B cell (primary cell): ENCODE data around the gene YTHDC2. TPM values are rescaled to one million over a fixed set of nuclear protein-coding genes. Genes with fewer than 3 reads are reported as not detected.

ENCODE experiments used
- ATAC-seq: fragments of 200-7000 bp; cut with Tn5 transposase; one replicate; pipeline ENCODE4 v1.10.0; 2021; ENCODE audit warnings: low read depth, mild to moderate bottlenecking, moderate number of reproducible peaks, moderate library complexity
- CTCF ChIA-PET: fragments of 350-600 bp; sonication (Branson Sonifier 250); formaldehyde crosslinking; loops from one replicate; lab custom pipeline; 2021; ENCODE audit warnings: antibody characterized with exemption, inconsistent platforms; lab: Charles Lee
- POLR2A ChIA-PET: fragments of 350-600 bp; sonication (Branson Sonifier 250); formaldehyde crosslinking; loops from one replicate; lab custom pipeline; 2021; ENCODE audit warnings: antibody characterized with exemption; lab: Charles Lee
- DNase-seq: peaks from one replicate; pipeline ENCODE4 v3.0.0; 2013
- H2AFZ ChIP-seq: 2 replicates; pipeline ENCODE4 v1.6.1; 2012; ENCODE audit warnings: mild to moderate bottlenecking, low read depth, low read length; ENCODE audit not compliant: insufficient read depth, poor library complexity, severe bottlenecking
- H3K27ac ChIP-seq, 2 donors: 1 replicate in 1 of 2; 2 replicates in 1 of 2; pipeline ENCODE4 v1.5.1; 2012 to 2013; ENCODE audit warnings: low read length in 2 of 2, mild to moderate bottlenecking in 2 of 2, moderate library complexity in 1 of 2
- H3K27me3 ChIP-seq, 4 experiments: fragments of 200-600 bp in 1 of 4; sonication (generic) in 1 of 4; replicated peaks in 1 of 4; 1 replicate in 2 of 4; 2 replicates in 2 of 4; pipeline versions ENCODE4 v1.6.1 to v1.7.0; 2013 to 2016; ENCODE audit warnings: low read length in 3 of 4, mild to moderate bottlenecking in 2 of 4, mixed read lengths in 1 of 4, moderate library complexity in 1 of 4; ENCODE audit not compliant: insufficient read depth in 4 of 4, control insufficient read depth in 3 of 4; ENCODE audit errors: control extremely low read depth in 1 of 4
- H3K36me3 ChIP-seq, 2 experiments: replicated peaks in 1 of 2; 1 replicate in 1 of 2; 2 replicates in 1 of 2; pipeline versions ENCODE4 v1.6.1 to v1.7.1; 2013; ENCODE audit warnings: low read length in 1 of 2; ENCODE audit not compliant: insufficient read depth in 2 of 2, control insufficient read depth in 1 of 2; ENCODE audit errors: control extremely low read depth in 1 of 2, extremely low read depth in 1 of 2
- H3K4me1 ChIP-seq, 2 donors: fragments of 200-600 bp in 1 of 2; sonication (generic) in 1 of 2; 1 replicate in 1 of 2; 2 replicates in 1 of 2; pipeline versions ENCODE4 v1.5.1 to v1.6.1; 2013 to 2017; ENCODE audit warnings: low read length in 2 of 2; ENCODE audit not compliant: control insufficient read depth in 2 of 2, insufficient read depth in 2 of 2
- H3K4me2 ChIP-seq: replicated peaks from 2 replicates; pipeline ENCODE3; 2012; ENCODE audit warnings: mild to moderate bottlenecking, low read depth, low read length; ENCODE audit not compliant: poor library complexity, severe bottlenecking
- H3K4me3 ChIP-seq, 5 experiments: fragments of 200-600 bp in 1 of 5; sonication (generic) in 1 of 5; 1 replicate in 3 of 5; 2 replicates in 2 of 5; pipeline versions ENCODE4 v1.5.1 to v1.7.0; 2011 to 2016; ENCODE audit warnings: low read length in 4 of 5, mild to moderate bottlenecking in 4 of 5, low read depth in 2 of 5, control low read depth in 1 of 5, moderate library complexity in 1 of 5; ENCODE audit not compliant: insufficient read depth in 1 of 5; ENCODE audit errors: control extremely low read depth in 1 of 5, extremely low read depth in 1 of 5
- H3K79me2 ChIP-seq: fragments of 200-600 bp; sonication (generic); one replicate; pipeline ENCODE4 v1.6.0; 2016; ENCODE audit warnings: low read length; ENCODE audit not compliant: control insufficient read depth, insufficient read depth
- H3K9ac ChIP-seq: fragments of 200-600 bp; sonication (generic); 2 replicates; pipeline ENCODE4 v1.6.1; 2017; ENCODE audit warnings: mild to moderate bottlenecking, low read length, moderate library complexity
- H3K9me3 ChIP-seq, 3 donors: one replicate each; pipeline versions ENCODE4 v1.6.1 to v1.7.1; 2013; ENCODE audit warnings: low read length in 2 of 3; ENCODE audit not compliant: control insufficient read depth in 2 of 3, insufficient read depth in 1 of 3; ENCODE audit errors: control extremely low read depth in 1 of 3
- H4K20me1 ChIP-seq: 2 replicates; pipeline ENCODE4 v1.6.0; 2012; ENCODE audit warnings: mild to moderate bottlenecking, low read length; ENCODE audit not compliant: insufficient read depth, control insufficient read depth, poor library complexity, severe bottlenecking
- H3K27ac Mint-ChIP-seq: one replicate; pipeline ENCODE4 v1.8.0; 2021; ENCODE audit warnings: mixed read lengths
- H3K27me3 Mint-ChIP-seq: one replicate; pipeline ENCODE4 v1.8.0; 2021; ENCODE audit warnings: mixed read lengths
- H3K4me1 Mint-ChIP-seq: one replicate; pipeline ENCODE4 v1.8.0; 2021; ENCODE audit warnings: mixed read lengths
- H3K4me3 Mint-ChIP-seq: one replicate; pipeline ENCODE4 v1.8.0; 2021; ENCODE audit warnings: mixed read lengths
- H3K9me3 Mint-ChIP-seq: one replicate; pipeline ENCODE4 v1.8.0; 2022; ENCODE audit warnings: mixed read lengths; ENCODE audit not compliant: insufficient read depth
- EZH2 ChIP-seq: IDR thresholded peaks from 2 replicates; pipeline ENCODE4 v1.6.1; 2012; ENCODE audit warnings: borderline replicate concordance, low read depth, mild to moderate bottlenecking, moderate library complexity, low read length; ENCODE audit not compliant: insufficient read depth, poor library complexity, severe bottlenecking
- WGBS: methylation state at CpG from one replicate; pipeline ENCODE4 v1.1.5; 2013; ENCODE audit warnings: missing lambda C conversion rate; ENCODE audit not compliant: insufficient coverage; 5-methylcytosine and 5-hydroxymethylcytosine counted together
- intact Hi-C: fragments of 100-400 bp; cut with micrococcal nuclease; formaldehyde crosslinking; loops from one replicate; pipeline ENCODE4 v1.10.0; 2022
- polyA plus RNA-seq: library from polyadenylated mRNA; depleted of rRNA; stranded (reverse); fragments of >200 nt; gene quantifications from 2 replicates; pipeline ENCODE4 v1.2.3, GENCODE V29; 2012
- total RNA-seq, 2 donors: library from RNA; stranded (reverse); fragments of 120-200 nt in 1 of 2; gene quantifications; 1 replicate in 1 of 2; 2 replicates in 1 of 2; pipeline versions ENCODE4 v1.2.3 to v1.2.4, GENCODE V29; 2013 to 2022
- TF ChIP-seq, protein P1 (sequence below): fragments of 200-600 bp; IDR thresholded peaks from one replicate; pipeline ENCODE4 v1.8.0; 2022; ENCODE audit warnings: antibody characterized with exemption, mild to moderate bottlenecking

The YTHDC2 gene
- total and polyA plus RNA-seq, 2 donors (not counting 1 experiment from before 2014, with no cell fraction given), result 8.6 to 52.6 TPM

DNA sequence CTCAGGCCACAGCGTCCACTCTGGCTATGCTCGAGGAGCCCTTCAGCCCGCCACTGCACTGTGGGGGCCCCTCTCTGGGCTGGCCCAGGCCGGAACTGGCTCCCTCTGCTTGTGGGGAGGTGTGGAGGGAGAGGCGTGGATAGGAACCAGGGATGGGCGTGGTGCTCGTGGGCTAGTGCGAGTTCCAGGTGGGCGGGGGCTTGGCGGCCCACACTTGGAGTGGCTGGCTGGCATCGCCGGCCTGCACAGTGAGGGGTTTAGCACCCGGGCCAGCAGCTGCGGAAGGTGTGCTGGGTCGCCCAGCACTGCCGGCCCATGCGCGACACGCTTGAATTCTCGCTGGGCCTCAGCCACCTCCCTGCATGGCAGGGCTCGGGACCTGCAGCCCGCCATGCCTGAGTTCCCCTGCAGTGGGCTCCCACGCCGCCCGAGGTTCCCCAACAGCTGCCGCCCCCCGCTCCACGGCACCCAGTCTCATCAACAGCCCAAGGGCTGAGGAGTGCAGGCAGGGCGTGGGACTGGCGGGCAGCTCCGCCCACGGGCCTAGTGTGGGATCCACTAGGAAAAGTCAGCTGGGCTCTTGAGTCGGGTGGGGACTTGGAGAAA, 103.8 kb downstream of the YTHDC2 start:
- H3K79me2 ChIP-seq, result no peaks in the 10 kb centered on the region
- Mint-ChIP-seq H3K27me3 (peaks cover 9% of the 10 kb centered on the region), H3K4me3 (no peak overlapping the region), H3K9me3 (no peaks in the 10 kb centered on the region), H3K4me1 (no peaks in the 10 kb centered on the region), H3K27ac (no peak overlapping the region)
- no peak overlapping the region for H3K4me3 ChIP-seq
- TF ChIP-seq, protein P1, sequence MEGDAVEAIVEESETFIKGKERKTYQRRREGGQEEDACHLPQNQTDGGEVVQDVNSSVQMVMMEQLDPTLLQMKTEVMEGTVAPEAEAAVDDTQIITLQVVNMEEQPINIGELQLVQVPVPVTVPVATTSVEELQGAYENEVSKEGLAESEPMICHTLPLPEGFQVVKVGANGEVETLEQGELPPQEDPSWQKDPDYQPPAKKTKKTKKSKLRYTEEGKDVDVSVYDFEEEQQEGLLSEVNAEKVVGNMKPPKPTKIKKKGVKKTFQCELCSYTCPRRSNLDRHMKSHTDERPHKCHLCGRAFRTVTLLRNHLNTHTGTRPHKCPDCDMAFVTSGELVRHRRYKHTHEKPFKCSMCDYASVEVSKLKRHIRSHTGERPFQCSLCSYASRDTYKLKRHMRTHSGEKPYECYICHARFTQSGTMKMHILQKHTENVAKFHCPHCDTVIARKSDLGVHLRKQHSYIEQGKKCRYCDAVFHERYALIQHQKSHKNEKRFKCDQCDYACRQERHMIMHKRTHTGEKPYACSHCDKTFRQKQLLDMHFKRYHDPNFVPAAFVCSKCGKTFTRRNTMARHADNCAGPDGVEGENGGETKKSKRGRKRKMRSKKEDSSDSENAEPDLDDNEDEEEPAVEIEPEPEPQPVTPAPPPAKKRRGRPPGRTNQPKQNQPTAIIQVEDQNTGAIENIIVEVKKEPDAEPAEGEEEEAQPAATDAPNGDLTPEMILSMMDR, result no peak
- no peak for TF ChIP-seq EZH2
- 96% methylated on average over 33 of the region's 33 CpGs for WGBS
- POLR2A ChIA-PET, result interaction anchor here (0.6 kb wide), 1 partner anchor 436 kb away, joined by 3 read pairs; no protein-coding TSS in a partner anchor
- no peaks in the 10 kb centered on the region for H4K20me1 ChIP-seq
- no peak overlapping the region for H3K4me2 ChIP-seq
- peaks cover 0 to 6% (median 0%) of the 10 kb centered on the region in 3 donors for H3K9me3 ChIP-seq
- H3K27ac ChIP-seq, result no peak overlapping the region
- H3K27me3 ChIP-seq, result peaks cover 0 to 6% (median 0%) of the 10 kb centered on the region in 4 experiments
- ATAC-seq (no peak), DNase-seq (no peak)
- no peaks in the 10 kb centered on the region for H3K36me3 ChIP-seq
- H3K9ac ChIP-seq, result no peak overlapping the region
- intact Hi-C loops, result no loop called here
- CTCF ChIA-PET, result interaction anchor here (2.1 kb wide), 1 partner anchor 833 kb away, joined by 4 read pairs; no protein-coding TSS in a partner anchor
- peaks cover 0 to under 1% of the 10 kb centered on the region in 2 donors for H3K4me1 ChIP-seq
- H2AFZ ChIP-seq, result no peak overlapping the region

DNA sequence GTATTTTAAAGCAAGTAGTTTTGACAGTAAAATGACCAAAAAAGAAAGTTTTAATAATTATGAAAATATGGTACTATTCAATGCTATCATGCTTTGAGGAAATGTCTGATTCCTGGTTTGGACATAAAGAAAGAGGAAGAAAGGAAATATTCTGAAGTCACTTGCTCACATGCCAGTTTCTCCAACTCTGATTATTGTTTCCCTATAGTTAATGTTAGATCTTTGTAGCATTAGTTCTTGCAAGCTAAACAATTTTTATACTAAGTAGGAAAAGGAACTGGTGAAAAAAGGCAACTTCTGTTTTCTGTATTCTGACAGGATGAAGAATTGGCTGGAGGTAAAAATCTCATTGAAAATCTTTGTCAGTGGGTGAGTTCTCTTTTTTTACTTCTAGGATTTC, 119.5 kb downstream of the YTHDC2 start:
- no peaks in the 10 kb centered on the region for H3K4me1 Mint-ChIP-seq
- peaks cover 10% of the 10 kb centered on the region for H3K27me3 Mint-ChIP-seq
- H3K9me3 Mint-ChIP-seq, result no peaks in the 10 kb centered on the region
- no peaks in the 10 kb centered on the region for H3K36me3 ChIP-seq
- peaks cover 0 to 6% (median under 1%) of the 10 kb centered on the region in 4 experiments for H3K27me3 ChIP-seq
- no peak overlapping the region for H3K4me3 Mint-ChIP-seq
- no peaks in the 10 kb centered on the region for H4K20me1 ChIP-seq
- H3K27ac Mint-ChIP-seq, result no peak overlapping the region
- DNase-seq (no peak), ATAC-seq (no peak)
- H2AFZ ChIP-seq, result no peak overlapping the region
- H3K9me3 ChIP-seq, result peaks cover 0 to 4% (median 0%) of the 10 kb centered on the region in 3 donors
- H3K4me3 ChIP-seq, result no peak overlapping the region
- ChIA-PET CTCF (no interaction called here), POLR2A (no interaction called here)
- intact Hi-C loops, result no loop called here
- no peak overlapping the region for H3K4me2 ChIP-seq
- no peaks in the 10 kb centered on the region for H3K79me2 ChIP-seq
- H3K27ac ChIP-seq, result no peak overlapping the region
- H3K4me1 ChIP-seq, result no peaks in the 10 kb centered on the region
- H3K9ac ChIP-seq, result no peak overlapping the region
- TF ChIP-seq, protein P1, result no peak
